ENCODE data around the gene VWA5B2.

VWA5B2 gene

GRCh38 chr3:184236636-184237035, 7.3 kb downstream of the VWA5B2 start:
- no peak overlapping the region for H3K4me3 ChIP-seq (ENCODE audit: low read length)
- no peak for DNase-seq (ENCODE audit: low read depth)
- TF ChIP-seq CTCF (conservative IDR thresholded peaks at IDR 0.05; ENCODE audit: low read length): no peak

- no peak for TF ChIP-seq CTCF (conservative IDR thresholded peaks at IDR 0.05; ENCODE audit: low read length)
- DNase-seq (ENCODE audit: low read depth): no peak
- no peak overlapping the region for H3K4me3 ChIP-seq (ENCODE audit: low read length)
Observed at GRCh38 chr3:184237211-184237610, 7.8 kb downstream of the VWA5B2 start.

GRCh38 chr3:184237807-184238206, 8.4 kb downstream of the VWA5B2 start:
- no peak for DNase-seq (ENCODE audit: low read depth)
- no peak overlapping the region for H3K4me3 ChIP-seq (ENCODE audit: low read length)
- no peak for TF ChIP-seq CTCF (conservative IDR thresholded peaks at IDR 0.05; ENCODE audit: low read length)

GRCh38 chr3:184238246-184238818, 8.9 kb downstream of the VWA5B2 start:
- no peak for DNase-seq (ENCODE audit: low read depth)
- H3K4me3 ChIP-seq (ENCODE audit: low read length): no peak overlapping the region
- TF ChIP-seq CTCF (conservative IDR thresholded peaks at IDR 0.05; ENCODE audit: low read length): no peak

- DNase-seq (ENCODE audit: low read depth): no peak
Observed at GRCh38 chr3:184239221-184239620, 9.8 kb downstream of the VWA5B2 start.

GRCh38 chr3:184239708-184240107, 10.3 kb downstream of the VWA5B2 start:
- H3K4me3 ChIP-seq (ENCODE audit: low read length): no peak overlapping the region
- TF ChIP-seq CTCF (conservative IDR thresholded peaks at IDR 0.05; ENCODE audit: low read length): no peak
- no peak for DNase-seq (ENCODE audit: low read depth)

More at GRCh38 chr3:184239221-184239620, 9.8 kb downstream of the VWA5B2 start:
- H3K4me3 ChIP-seq (ENCODE audit: low read length): no peak overlapping the region
- no peak for TF ChIP-seq CTCF (conservative IDR thresholded peaks at IDR 0.05; ENCODE audit: low read length)

- H3K4me3 ChIP-seq (ENCODE audit: low read length): no peak overlapping the region
- no peak for TF ChIP-seq CTCF (conservative IDR thresholded peaks at IDR 0.05; ENCODE audit: low read length)
- DNase-seq (ENCODE audit: low read depth): no peak
Observed at GRCh38 chr3:184240384-184241140, 11.2 kb downstream of the VWA5B2 start.
